ENCODE results near the gene TAS2R60. TPM values are rescaled to one million over a fixed set of nuclear protein-coding genes. Genes with fewer than 3 reads are reported as not detected.

Gene TAS2R60
- total and polyA plus RNA-seq, 4 donors: 0.05 to 1.0 TPM; not detected in 2

DNA sequence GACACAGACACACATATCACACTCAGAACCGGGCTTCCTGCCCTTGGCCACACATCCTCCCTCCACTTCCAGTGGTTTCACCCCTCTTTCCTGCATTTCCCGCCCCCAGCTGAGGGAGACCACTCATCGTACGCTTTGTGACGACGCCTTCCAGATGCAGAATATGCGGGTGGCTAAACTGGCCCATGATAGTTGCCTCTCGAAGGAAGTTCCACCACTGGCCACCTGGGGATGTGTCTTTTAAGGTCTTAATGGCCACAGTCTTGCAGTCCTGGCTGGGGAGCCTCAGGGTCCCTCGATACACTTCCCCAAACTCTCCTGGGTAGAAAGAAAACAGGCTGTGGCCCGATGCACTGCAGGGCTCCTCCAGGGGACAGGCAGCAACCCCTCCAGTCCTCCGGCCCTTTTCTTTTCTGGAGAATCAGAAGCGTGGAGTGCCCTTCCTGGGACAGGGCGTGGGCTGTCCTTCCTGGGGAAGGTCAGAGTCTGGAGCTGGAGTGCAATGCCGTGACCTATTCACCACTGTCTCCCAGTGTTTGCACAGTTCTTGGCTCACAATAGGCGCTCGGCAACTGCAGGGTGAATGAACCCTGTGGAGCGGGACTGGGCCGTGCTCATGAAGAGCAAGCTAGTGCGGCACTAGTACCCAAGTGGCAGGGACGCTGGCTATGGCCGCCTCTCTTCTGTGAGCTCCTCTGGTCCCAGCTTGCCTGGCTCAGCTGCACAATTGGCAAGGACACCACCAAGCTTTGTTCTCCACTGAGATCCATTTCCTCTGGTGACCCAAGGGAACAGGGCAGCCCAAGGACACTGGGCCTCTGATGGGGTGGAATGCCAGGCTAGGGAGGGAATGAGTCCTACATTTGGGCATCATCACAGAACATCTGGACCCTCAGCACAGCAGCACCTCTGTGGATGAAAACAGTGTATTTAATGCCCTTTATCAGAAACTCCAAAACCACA, 47.8 kb upstream of the TAS2R60 start:
- WGBS, 2 donors: 34 to 42% methylated on average over 20 to 21 of the region's 21 CpGs
- Histone ChIP-seq H3K9me3 (ENCODE audit: control insufficient read depth in 4 of 4, insufficient read depth in 3 of 4, low read length in 3 of 4) (no peaks in the 10 kb centered on the region), H3K9ac (ENCODE audit: insufficient read depth in 1 of 2, low read length in 2 of 2) (no peak overlapping the region), H3K4me3 (no peak overlapping the region), H3K36me3 (ENCODE audit: control insufficient read depth in 4 of 4, insufficient read depth in 4 of 4, low read length in 4 of 4) (peaks cover 0 to 19% (median 9%) of the 10 kb centered on the region in 4 donors), H3K27me3 (ENCODE audit: control insufficient read depth in 3 of 3, insufficient read depth in 3 of 3, low read length in 2 of 3) (no peaks in the 10 kb centered on the region), H3K27ac (ENCODE audit: low read depth in 1 of 2, low read length in 1 of 2) (peak overlapping the region in 1 of 2 donors; percentile 5), H3K4me1 (ENCODE audit: control insufficient read depth in 5 of 5, insufficient read depth in 5 of 5, low read length in 5 of 5) (peaks cover 0 to 80% (median 41%) of the 10 kb centered on the region in 5 donors)
- DNase-seq: peak in 2 of 3 donors; percentile 22 to 30
- TF ChIP-seq, protein P1, sequence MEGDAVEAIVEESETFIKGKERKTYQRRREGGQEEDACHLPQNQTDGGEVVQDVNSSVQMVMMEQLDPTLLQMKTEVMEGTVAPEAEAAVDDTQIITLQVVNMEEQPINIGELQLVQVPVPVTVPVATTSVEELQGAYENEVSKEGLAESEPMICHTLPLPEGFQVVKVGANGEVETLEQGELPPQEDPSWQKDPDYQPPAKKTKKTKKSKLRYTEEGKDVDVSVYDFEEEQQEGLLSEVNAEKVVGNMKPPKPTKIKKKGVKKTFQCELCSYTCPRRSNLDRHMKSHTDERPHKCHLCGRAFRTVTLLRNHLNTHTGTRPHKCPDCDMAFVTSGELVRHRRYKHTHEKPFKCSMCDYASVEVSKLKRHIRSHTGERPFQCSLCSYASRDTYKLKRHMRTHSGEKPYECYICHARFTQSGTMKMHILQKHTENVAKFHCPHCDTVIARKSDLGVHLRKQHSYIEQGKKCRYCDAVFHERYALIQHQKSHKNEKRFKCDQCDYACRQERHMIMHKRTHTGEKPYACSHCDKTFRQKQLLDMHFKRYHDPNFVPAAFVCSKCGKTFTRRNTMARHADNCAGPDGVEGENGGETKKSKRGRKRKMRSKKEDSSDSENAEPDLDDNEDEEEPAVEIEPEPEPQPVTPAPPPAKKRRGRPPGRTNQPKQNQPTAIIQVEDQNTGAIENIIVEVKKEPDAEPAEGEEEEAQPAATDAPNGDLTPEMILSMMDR (IDR thresholded peaks at IDR 0.05; ENCODE audit: control extremely low read depth, extremely low read depth): no peak
- no peak for ATAC-seq (ENCODE audit: insufficient read depth, low FRiP score)

DNA sequence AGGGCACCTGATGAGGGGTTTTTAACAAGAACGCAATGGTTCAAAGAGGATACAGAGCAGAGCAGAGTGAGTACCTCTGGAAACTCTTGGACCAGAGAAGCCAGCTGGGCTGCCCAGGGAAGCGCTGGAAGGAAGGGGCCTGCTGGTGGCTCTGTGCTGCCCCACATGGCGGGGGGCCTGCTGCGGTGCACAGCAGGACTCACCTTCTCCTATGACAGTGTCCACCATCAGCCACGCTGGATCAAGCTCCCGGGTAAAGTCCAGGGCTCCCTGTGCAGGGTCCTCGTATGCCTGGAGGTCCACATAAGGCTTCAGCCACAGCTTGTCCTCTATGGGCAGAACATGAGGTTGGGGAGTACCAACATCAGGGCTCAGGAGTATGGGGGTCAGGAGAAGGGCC, 47.1 kb upstream of the TAS2R60 start:
- peaks cover 0 to 73% (median 40%) of the 10 kb centered on the region in 5 donors for H3K4me1 ChIP-seq (ENCODE audit: control insufficient read depth in 5 of 5, insufficient read depth in 5 of 5, low read length in 5 of 5)
- ATAC-seq (ENCODE audit: insufficient read depth, low FRiP score) (no peak), DNase-seq (no peak)
- H3K9ac ChIP-seq (ENCODE audit: insufficient read depth in 1 of 2, low read length in 2 of 2): no peak overlapping the region
- H3K36me3 ChIP-seq (ENCODE audit: control insufficient read depth in 4 of 4, insufficient read depth in 4 of 4, low read length in 4 of 4): peaks cover 0 to 13% (median 5%) of the 10 kb centered on the region in 4 donors
- H3K4me3 ChIP-seq: no peak overlapping the region
- H3K9me3 ChIP-seq (ENCODE audit: control insufficient read depth in 4 of 4, insufficient read depth in 3 of 4, low read length in 3 of 4): no peaks in the 10 kb centered on the region
- peak overlapping the region in 1 of 2 donors; percentile 5 for H3K27ac ChIP-seq (ENCODE audit: low read depth in 1 of 2, low read length in 1 of 2)
- 79 to 82% methylated on average over 7 of the region's 7 CpGs for WGBS, 2 donors
- TF ChIP-seq, protein P1 (IDR thresholded peaks at IDR 0.05; ENCODE audit: control extremely low read depth, extremely low read depth): no peak
- H3K27me3 ChIP-seq (ENCODE audit: control insufficient read depth in 3 of 3, insufficient read depth in 3 of 3, low read length in 2 of 3): no peaks in the 10 kb centered on the region

DNA sequence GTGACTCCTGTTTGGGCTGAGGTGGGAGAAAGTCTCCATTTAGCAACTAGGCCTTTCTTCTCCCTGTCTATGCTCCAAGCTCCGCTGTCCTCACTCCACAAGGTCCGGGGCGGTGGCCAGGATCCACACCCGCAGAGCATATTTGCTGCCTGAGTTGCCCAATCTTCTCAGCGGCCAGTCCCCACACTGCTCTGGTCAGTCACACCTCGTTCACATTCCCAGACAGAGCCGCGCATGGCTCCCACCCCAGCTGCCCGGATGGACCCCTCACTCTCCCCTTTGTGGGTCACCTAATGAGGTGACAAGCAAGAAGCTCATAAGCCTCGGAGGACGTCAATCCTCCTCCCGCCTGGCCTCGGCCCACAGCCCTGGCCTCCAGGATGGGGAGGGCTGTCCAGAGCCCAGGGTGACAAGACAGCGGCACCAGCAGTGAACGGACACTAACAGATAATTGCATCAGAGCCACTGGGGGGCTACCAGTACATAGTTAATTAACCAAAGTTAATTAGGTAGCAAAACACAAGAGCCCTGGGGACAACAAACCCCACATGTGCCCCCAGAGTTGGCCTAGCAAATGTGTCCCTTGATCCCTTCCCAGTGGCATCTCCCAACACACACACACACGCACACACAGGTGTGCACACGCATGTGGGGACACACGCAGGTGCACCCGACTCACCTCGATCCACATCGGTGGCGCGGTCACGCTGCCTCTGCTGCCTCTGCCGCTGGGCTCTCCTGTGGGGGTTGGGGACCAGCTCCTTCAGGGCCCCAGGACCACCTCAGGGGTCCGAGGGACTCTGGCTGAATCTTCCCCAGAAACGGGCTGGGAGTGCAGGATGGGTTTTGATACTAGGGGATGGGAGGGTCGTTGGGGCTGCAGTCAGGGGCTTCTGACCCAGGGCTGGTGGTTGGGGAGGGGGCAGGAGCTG, 46.4 kb upstream of the TAS2R60 start:
- peaks cover 0 to 66% (median 33%) of the 10 kb centered on the region in 5 donors for H3K4me1 ChIP-seq (ENCODE audit: control insufficient read depth in 5 of 5, insufficient read depth in 5 of 5, low read length in 5 of 5)
- no peaks in the 10 kb centered on the region for H3K9me3 ChIP-seq (ENCODE audit: control insufficient read depth in 4 of 4, insufficient read depth in 3 of 4, low read length in 3 of 4)
- H3K4me3 ChIP-seq: no peak overlapping the region
- ATAC-seq (ENCODE audit: insufficient read depth, low FRiP score): no peak
- H3K27me3 ChIP-seq (ENCODE audit: control insufficient read depth in 3 of 3, insufficient read depth in 3 of 3, low read length in 2 of 3): no peaks in the 10 kb centered on the region
- WGBS, 2 donors: 87% methylated on average over 28 of the region's 28 CpGs
- H3K9ac ChIP-seq (ENCODE audit: insufficient read depth in 1 of 2, low read length in 2 of 2): no peak overlapping the region
- TF ChIP-seq, protein P1 (IDR thresholded peaks at IDR 0.05; ENCODE audit: control extremely low read depth, extremely low read depth): no peak
- H3K27ac ChIP-seq (ENCODE audit: low read depth in 1 of 2, low read length in 1 of 2): no peak overlapping the region
- peak; percentile 96 to 97 (median 97) for DNase-seq
- H3K36me3 ChIP-seq (ENCODE audit: control insufficient read depth in 4 of 4, insufficient read depth in 4 of 4, low read length in 4 of 4): peaks cover 0 to 6% (median 0%) of the 10 kb centered on the region in 4 donors

All from lung (tissue), 12 donors.